Measurements from ENCODE around the gene COX10. TPM values are rescaled to one million over a fixed set of nuclear protein-coding genes. Genes with fewer than 3 reads are reported as not detected.

COX10 gene
- total RNA-seq, 1 donor from 2014 or later: 22.6 TPM

DNA sequence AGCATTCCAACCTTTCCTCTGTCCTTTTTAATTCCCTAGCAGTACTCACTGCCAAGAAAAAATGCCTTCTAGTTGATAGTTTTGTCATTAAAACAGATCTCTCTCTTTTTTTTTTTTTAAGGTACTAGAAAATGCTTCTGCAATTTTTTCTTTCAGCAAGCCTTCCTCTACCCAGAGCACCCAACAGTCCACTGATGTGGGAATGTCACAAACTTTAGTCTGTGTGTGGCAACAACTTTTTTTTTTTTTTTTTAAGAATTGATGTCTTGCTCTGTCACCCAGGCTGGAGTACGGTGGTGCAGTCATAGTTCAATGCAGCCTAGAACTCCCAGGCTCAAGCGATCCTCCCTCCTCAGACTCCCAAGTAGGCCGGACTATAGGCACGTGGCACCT is 132.7 kb downstream of the COX10 start:
- no peak for DNase-seq (ENCODE audit: low read depth)
- no peaks in the 10 kb centered on the region for H3K36me3 ChIP-seq (ENCODE audit: control insufficient read depth, insufficient read depth, low read length)
- no peaks in the 10 kb centered on the region for H3K27me3 ChIP-seq (ENCODE audit: control insufficient read depth, insufficient read depth, low read length)
- H3K4me3 ChIP-seq (ENCODE audit: low read depth, low read length): no peak overlapping the region
- TF ChIP-seq, protein P1, sequence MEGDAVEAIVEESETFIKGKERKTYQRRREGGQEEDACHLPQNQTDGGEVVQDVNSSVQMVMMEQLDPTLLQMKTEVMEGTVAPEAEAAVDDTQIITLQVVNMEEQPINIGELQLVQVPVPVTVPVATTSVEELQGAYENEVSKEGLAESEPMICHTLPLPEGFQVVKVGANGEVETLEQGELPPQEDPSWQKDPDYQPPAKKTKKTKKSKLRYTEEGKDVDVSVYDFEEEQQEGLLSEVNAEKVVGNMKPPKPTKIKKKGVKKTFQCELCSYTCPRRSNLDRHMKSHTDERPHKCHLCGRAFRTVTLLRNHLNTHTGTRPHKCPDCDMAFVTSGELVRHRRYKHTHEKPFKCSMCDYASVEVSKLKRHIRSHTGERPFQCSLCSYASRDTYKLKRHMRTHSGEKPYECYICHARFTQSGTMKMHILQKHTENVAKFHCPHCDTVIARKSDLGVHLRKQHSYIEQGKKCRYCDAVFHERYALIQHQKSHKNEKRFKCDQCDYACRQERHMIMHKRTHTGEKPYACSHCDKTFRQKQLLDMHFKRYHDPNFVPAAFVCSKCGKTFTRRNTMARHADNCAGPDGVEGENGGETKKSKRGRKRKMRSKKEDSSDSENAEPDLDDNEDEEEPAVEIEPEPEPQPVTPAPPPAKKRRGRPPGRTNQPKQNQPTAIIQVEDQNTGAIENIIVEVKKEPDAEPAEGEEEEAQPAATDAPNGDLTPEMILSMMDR (IDR thresholded peaks at IDR 0.05; ENCODE audit: insufficient read depth, low read length, poor library complexity, severe bottlenecking): no peak

DNA sequence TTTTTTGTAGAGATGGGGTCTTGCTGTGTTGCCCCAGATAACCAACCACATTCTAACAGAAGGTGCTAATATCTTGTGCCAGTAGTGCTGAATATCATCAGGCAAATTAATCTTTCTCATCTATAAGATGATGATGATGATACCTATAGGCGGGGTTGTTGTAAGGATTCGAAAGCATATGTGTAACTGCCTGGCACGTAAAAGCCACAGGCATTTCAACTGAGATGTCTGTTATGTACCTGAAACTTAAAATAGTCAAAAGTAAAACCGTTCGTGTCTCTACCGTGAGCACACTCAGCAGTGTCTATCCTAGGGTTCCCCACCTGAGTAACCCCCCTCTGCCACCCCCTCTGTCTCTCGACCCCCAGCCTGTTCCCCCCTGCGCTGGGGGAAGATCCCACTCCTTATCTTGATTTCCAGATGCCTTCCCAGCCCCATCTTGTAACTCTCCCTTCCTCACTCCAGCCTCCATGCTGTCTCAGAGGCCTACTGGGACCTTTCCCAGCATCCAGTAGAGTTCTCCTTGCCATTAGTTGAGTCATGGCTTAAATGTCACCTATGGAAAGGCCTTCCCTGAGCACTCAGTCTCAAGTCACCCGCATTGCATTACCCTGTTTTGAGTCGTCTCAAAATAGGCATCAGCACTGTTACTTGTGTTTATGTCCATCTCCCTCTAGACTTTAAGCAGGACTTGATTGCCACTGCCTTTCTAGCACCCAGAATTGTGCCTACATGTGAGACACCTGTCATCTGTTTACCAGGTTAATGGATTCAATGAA is 133.3 kb downstream of the COX10 start:
- H3K4me3 ChIP-seq (ENCODE audit: low read depth, low read length): no peak overlapping the region
- DNase-seq (ENCODE audit: low read depth): no peak
- TF ChIP-seq, protein P1 (IDR thresholded peaks at IDR 0.05; ENCODE audit: insufficient read depth, low read length, poor library complexity, severe bottlenecking): no peak
- no peaks in the 10 kb centered on the region for H3K36me3 ChIP-seq (ENCODE audit: control insufficient read depth, insufficient read depth, low read length)
- H3K27me3 ChIP-seq (ENCODE audit: control insufficient read depth, insufficient read depth, low read length): no peaks in the 10 kb centered on the region

DNA sequence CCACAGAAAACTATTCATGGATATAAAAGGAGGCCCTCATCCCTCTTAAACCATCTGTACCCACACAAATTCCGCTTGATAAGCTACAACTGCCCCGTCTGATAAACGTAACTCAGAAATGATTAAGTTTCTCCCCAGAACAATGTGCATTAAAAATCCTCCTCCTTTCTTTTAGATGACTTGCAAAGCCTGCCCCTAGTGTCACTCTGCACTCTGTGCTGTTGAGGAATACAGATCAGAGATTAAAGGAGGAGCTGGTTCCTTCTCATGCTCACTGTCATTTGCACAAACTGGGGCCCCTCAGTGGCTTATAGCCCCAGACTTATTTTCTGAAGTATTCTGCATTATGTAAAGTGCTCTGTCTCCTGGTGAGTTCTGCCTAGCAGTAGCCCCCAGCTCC is 134.1 kb downstream of the COX10 start:
- Histone ChIP-seq H3K27me3 (ENCODE audit: control insufficient read depth, insufficient read depth, low read length) (no peaks in the 10 kb centered on the region), H3K4me3 (ENCODE audit: low read depth, low read length) (no peak overlapping the region), H3K36me3 (ENCODE audit: control insufficient read depth, insufficient read depth, low read length) (no peaks in the 10 kb centered on the region)
- TF ChIP-seq, protein P1 (IDR thresholded peaks at IDR 0.05; ENCODE audit: insufficient read depth, low read length, poor library complexity, severe bottlenecking): peak; percentile 32
- no peak for DNase-seq (ENCODE audit: low read depth)

DNA sequence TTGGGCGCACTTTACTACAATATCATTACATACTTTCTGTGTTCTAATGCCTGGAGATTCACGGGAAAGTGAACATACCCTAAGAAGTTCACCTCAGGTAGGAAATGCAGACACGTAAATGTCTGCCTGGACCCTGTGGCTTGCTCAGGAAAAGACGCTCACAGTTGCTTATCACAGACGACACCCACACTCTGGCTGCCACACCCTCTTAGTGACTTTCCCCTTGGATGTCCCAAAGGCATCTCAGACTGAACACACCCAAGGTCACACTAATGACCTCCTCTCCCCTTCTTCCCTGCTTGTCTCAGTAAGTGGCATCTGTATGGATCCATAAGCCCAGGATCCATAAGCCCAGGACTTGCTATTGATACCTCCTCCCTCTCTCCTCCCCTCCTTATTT is 134.8 kb downstream of the COX10 start:
- no peaks in the 10 kb centered on the region for H3K36me3 ChIP-seq (ENCODE audit: control insufficient read depth, insufficient read depth, low read length)
- DNase-seq (ENCODE audit: low read depth): no peak
- no peaks in the 10 kb centered on the region for H3K27me3 ChIP-seq (ENCODE audit: control insufficient read depth, insufficient read depth, low read length)
- no peak overlapping the region for H3K4me3 ChIP-seq (ENCODE audit: low read depth, low read length)
- TF ChIP-seq, protein P1 (IDR thresholded peaks at IDR 0.05; ENCODE audit: insufficient read depth, low read length, poor library complexity, severe bottlenecking): no peak

DNA sequence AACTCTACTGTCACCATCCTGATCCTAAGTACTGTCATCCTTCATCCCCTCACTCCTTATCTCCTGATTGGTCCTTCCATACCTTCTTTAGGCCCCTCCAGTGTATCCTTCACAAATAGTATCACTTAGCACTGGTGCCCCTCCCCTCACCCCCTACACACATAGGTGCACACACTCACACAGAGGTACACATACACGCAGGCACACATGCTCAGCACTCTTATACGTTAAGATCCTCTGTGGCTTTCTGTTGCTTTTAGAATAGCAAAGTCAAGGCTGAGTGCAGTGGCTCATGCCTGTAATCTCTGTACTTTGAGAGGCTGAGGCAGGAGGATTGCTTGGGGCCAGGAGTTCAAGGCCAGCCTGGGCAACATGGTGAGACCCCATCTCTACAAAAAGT is 135.2 kb downstream of the COX10 start:
- H3K27me3 ChIP-seq (ENCODE audit: control insufficient read depth, insufficient read depth, low read length): no peaks in the 10 kb centered on the region
- TF ChIP-seq, protein P1 (IDR thresholded peaks at IDR 0.05; ENCODE audit: insufficient read depth, low read length, poor library complexity, severe bottlenecking): no peak
- no peak overlapping the region for H3K4me3 ChIP-seq (ENCODE audit: low read depth, low read length)
- no peak for DNase-seq (ENCODE audit: low read depth)
- H3K36me3 ChIP-seq (ENCODE audit: control insufficient read depth, insufficient read depth, low read length): no peaks in the 10 kb centered on the region

DNA sequence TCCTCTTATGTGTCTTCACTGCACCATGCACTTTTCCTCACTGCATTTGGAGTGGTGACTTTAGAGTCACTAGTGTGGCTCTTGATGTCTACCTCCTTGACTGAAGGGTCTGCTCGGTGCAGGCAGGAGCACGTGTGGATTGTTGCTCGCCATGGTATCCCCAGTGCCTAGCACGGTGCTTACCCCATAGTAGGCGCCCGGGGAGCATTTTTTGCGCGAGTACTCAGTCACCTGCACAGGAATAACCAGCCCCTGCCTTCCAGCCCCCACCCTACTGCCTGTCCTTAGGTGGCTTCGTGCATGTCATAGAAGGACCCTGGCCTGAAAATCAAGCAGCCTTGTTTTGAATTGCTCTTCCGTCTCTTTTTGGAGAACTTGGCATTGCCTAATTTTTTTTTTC is 136.1 kb downstream of the COX10 start:
- H3K36me3 ChIP-seq (ENCODE audit: control insufficient read depth, insufficient read depth, low read length): no peaks in the 10 kb centered on the region
- no peaks in the 10 kb centered on the region for H3K27me3 ChIP-seq (ENCODE audit: control insufficient read depth, insufficient read depth, low read length)
- TF ChIP-seq, protein P1 (IDR thresholded peaks at IDR 0.05; ENCODE audit: insufficient read depth, low read length, poor library complexity, severe bottlenecking): no peak
- DNase-seq (ENCODE audit: low read depth): no peak
- no peak overlapping the region for H3K4me3 ChIP-seq (ENCODE audit: low read depth, low read length)

Data from kidney epithelial cell (primary cell).